HG02759 (cell line): ENCODE results near the gene HNRNPH1.
"Not testable (repeated sequence)": the region's sequence is repeated elsewhere in the genome, so short reads cannot be mapped to it uniquely, and the experiment has no call there.

Experiments used
- ATAC-seq: cut with Tn5 transposase; IDR thresholded peaks from one replicate; pipeline ENCODE4 v1.9.1; 2021; ENCODE audit warnings: mild to moderate bottlenecking, moderate library complexity; ENCODE audit not compliant: unreplicated experiment

The HNRNPH1 gene, protein sequence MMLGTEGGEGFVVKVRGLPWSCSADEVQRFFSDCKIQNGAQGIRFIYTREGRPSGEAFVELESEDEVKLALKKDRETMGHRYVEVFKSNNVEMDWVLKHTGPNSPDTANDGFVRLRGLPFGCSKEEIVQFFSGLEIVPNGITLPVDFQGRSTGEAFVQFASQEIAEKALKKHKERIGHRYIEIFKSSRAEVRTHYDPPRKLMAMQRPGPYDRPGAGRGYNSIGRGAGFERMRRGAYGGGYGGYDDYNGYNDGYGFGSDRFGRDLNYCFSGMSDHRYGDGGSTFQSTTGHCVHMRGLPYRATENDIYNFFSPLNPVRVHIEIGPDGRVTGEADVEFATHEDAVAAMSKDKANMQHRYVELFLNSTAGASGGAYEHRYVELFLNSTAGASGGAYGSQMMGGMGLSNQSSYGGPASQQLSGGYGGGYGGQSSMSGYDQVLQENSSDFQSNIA

DNA sequence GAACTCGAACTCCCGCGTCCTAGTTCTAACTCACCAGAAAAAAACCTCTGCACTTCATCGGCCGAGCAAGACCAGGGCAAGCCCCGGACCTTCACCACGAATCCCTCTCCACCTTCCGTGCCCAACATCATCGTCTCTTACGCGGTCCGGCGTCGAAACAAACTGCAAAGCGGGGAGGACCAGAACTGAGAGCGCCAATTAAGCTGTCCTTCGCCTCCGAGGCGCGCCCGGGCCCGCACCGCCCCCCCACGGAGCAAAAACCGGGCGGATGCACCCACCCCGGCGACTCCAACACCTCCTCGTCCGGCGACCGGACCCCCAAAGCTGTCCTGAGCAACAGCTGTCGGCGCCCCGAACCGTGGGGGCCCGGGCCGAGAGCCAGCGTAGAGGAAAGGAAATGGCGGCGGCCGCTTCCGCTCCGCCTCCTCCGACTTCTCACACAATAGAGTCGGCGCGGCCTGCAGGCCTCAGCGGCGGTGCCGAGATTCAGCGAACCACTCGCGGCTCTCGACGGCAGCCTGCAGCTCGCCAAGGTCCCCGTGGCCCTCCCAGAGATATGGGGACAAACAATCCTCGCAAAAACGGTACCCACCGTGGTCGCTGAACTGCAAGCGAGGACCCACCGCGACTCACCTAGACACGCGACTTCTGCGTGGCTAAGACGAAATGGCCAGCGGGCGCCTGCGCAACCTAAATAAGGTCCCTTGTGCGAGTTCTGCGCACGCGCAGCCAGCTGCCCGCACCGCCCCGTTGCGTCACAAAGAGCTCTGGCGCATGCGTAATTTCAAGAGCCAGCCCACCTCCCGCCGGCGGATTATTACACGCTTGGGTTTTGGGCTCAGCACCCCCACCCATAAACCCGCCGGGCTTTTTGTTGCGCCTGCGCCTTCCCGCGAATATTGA lies at the start of gene HNRNPH1:
TSS of gene HNRNPH1 (minus strand) at position 669 of the 903 bp plus-strand sequence. CDS start at position 131, 538 bp downstream.
- peak; percentile 77 for ATAC-seq

GRCh38 chr5:179668391-179668790 lies 44.9 kb upstream of the HNRNPH1 start:
- ATAC-seq = no peak

DNA sequence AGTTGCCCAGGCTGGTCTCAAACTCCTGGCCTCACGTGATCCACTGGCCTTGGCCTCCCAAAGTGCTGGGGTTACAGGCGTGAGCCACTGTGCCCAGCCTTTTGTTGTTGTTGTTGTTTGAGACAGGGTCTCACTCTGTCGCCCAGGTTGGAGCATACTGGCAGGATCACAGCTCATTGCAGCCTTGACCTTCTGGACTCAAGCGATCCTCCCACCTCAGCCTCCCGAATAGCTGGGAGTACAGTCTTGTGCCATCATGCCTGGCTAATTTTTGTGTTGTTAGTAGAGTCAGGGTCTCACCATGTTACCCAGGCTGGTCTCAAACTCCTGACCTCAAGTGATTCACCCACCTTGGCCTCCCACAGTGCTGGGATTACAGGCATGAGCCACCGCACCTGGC lies 38.2 kb upstream of the HNRNPH1 start:
- ATAC-seq = not testable (repeated sequence)

- peak; percentile 72 for ATAC-seq
Measured at GRCh38 chr5:179658179-179658856, 34.8 kb upstream of the HNRNPH1 start.

GRCh38 chr5:179657302-179658178 lies 34.1 kb upstream of the HNRNPH1 start:
- ATAC-seq = peak; percentile 93

- not testable (repeated sequence) for ATAC-seq
Measured at GRCh38 chr5:179653135-179653534, 29.7 kb upstream of the HNRNPH1 start.

- not testable (repeated sequence) for ATAC-seq
Measured at GRCh38 chr5:179650245-179650644, 26.8 kb upstream of the HNRNPH1 start.

DNA sequence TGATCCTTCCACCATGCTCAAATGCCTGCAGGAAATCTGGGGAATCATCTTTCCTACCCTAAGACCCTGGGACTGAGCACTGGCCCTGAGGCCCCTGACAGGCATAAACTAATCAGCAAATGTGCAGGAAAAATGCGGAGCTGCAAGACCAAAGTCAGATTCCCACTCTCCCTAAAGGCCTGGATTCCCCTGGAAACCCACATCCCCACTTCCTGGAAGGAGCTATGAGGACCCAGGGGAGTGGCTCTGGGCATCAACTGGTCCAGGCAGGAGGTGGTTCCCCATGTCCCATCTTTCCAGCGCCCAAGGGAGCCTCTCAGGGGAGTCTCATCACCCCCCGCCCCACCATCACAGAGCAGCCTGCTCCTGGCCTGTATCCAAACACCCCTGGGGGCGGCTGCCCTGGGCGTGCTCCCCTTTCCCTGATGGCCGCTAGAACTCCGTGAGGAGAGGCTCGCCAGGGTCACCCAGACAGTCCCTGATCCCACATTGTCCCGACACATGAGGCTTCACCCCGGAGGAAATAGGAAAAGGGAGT lies 25.8 kb upstream of the HNRNPH1 start:
- ATAC-seq = not testable (repeated sequence)

DNA sequence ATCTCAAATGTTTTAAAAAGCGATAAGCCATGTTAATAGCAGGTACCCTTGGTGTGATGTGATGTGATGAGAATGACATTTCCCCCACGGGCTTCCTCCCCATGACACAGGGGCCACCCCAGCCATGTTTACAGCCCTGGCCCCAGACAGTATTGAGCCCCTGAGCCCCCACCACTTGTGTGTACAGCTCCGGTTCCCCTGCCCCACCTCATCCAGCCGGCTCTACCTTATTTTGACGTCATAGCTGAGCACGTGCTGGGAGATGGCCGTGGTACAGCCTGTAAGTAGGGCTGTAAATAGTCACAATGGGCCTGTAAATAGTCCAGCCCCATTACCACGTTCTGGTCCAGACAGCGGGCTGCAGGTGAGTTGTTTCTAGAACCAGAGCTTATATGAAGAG lies 24.9 kb upstream of the HNRNPH1 start:
- ATAC-seq = no peak

- not testable (repeated sequence) for ATAC-seq
Measured at GRCh38 chr5:179644766-179645165, 21.3 kb upstream of the HNRNPH1 start.

GRCh38 chr5:179643141-179643920 lies 19.9 kb upstream of the HNRNPH1 start:
- ATAC-seq = not testable (repeated sequence)

DNA sequence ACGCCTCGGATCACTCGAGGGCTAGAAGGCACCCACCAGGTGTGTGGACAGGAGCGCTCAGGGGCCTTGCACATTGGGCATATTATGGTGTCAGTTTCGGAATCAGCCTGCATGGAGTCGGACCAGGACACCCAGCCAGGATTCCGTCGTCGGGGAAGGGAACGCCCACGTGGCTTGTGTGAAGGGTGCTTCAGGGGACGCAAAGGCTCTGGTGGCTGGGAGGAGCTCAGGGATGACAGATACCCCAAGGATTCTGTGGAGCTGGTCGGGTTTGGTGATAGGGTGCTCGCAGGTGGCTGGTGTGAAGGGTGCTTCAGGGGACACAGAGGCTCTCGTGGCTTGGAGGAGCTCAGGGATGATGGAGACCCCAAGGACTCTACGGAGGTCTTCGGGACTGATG lies 19.2 kb upstream of the HNRNPH1 start:
- ATAC-seq = not testable (repeated sequence)

GRCh38 chr5:179641745-179642144 lies 18.3 kb upstream of the HNRNPH1 start:
- ATAC-seq = not testable (repeated sequence)

DNA sequence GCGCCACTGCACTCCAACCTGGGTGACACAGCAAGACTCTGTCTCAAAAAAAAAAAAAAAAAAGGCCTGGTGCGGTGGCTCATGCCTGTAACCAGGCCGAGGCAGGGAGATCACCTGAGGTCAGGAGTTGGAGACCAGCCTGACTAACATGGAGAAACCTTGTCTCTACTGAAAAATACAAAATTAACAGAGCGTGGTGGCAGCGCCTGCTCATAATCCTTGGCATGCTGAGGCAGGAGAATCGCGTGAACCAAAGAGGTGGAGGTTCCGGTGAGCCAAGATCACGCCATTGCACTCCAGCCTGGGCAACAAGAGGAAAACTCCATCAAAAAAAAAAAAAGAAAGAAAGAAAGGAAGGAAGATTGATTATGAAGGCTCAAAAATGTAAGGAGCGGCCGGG lies 15.8 kb upstream of the HNRNPH1 start:
- not testable (repeated sequence) for ATAC-seq

DNA sequence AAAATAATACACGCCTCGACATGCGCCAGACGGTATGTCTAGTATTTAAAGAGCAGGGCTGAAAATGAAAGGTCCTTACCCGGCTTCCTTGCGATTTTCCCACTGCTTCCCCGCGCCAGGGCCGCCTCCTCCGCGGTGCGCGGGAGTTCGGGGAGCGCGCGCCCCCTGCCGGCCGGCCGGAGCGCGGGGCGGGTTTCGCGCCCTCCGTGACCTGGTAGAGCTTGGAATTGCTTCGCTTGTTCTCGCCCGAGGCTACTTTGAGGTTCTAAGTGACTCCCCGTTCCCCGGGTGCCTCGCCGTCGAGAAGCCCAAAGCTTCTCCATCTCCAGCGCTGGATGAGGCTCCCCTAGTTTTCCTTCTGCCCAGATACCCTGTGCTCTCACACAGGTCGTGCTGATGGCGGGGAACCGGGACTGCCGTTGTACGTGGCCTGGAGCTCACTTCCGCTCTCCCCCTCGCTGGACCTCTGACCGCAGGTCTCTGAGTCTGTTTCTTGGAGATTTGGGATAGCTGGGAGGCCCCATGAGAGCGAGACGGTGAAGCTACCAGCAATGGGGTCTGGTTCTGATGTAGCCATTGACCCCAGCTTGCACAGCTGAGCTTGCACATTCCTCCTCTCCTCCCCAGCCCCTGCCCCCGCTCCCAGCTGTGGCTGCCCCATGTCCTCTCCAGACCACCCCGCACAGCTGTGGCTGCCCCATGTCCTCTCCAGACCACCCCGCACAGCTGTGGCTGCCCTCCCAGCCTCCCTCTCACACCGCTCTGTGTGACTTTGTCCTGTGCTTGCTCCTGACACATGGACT lies 11.1 kb upstream of the HNRNPH1 start:
- peak; percentile 96 for ATAC-seq

- ATAC-seq = peak; percentile 70
Measured at GRCh38 chr5:179633501-179634369, 10.3 kb upstream of the HNRNPH1 start.

- no peak for ATAC-seq
Measured at GRCh38 chr5:179624841-179625271, 1.4 kb upstream of the HNRNPH1 start.
